Activated CD4-positive, CD25-positive, alpha-beta regulatory T cell (primary cell): ENCODE measurements around the gene NAA50.

Source experiments
- DNase-seq, 4 experiments: peaks; one replicate each; lab custom pipeline; 2025; lab: John Stamatoyannopoulos, UW

The NAA50 gene

DNA sequence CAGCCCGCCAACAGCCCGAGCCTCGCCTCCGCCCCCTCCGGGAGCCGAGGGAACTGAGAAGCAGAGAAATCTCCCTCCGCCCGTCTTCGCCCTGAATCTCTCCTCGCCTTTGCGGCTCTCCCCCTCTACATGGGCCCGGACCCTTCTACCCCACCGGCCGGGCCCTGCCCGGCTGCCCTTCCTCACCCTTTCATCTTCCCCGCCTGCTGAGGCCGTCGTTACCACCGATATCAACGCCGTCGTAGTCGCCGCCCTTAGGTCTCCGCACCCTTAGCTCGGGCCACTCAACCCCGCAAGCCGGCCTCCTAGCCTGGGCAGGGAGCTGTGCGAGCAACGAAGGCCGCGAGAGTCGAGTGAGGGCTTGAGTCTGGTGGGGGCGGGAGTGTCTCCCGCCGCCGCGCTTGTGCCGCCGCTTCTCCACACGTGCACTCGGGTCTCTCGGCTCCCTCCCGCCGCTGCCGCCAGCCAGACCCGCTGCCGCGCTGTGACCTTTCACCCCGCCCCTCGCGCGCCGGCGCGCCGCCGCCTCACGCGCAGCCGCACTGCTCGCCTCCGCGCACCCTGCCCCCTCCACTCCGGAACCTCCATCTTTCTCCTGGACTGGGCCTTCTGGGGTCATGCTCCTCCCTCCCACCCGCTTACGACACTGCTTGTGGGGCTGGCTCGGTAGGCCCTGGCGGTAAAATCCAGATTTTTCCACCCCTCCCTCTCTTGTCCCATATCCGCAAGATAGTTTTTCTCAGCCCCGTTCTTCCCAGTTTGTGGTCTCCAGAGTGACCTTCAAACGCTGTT is at the start of gene NAA50:
NAA50 (minus strand) TSS at position 494 of the 792 bp plus-strand sequence; CDS start at position 194, 300 bp downstream.
- peak; percentile 77 to 89 (median 87) for DNase-seq

DNA sequence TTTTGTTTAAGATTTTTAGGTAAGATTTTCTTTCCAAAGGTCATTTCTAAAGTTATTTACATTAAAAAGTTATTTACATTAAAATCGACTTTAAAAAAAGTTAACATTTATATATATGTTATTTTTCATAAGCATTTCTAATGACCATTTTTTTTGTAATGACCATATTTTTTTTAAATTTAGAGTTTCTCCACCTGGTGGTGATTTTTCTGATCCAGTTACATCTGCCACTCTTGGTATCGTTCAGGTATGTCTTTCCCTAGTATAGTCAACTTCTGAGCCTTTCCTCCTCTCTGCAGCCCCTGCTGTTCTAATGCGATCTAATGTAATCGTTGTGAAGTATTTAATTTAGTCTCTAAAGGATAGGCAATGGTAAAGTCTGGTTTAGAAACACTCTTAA is 49.6 kb upstream of the NAA50 start:
- no peak for DNase-seq

DNA sequence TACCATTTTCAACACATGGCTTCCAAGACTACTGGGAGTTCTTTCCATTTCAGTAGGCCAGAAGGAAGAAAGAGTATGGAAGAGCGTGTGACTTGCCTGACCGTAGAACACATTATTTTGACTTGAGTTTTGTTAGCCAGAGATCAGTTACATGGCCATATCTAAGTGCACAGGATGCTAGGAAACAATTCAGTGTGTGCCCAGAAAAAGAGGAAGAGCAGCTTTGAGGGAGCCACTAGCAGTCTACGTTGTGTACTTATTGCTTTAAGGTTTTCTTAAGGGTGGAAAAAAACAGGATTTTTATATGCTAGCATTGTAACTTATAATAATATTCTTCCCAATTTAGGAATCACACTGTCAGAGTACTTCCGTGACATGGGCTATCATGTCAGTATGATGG is 48.5 kb upstream of the NAA50 start:
- DNase-seq = no peak

DNA sequence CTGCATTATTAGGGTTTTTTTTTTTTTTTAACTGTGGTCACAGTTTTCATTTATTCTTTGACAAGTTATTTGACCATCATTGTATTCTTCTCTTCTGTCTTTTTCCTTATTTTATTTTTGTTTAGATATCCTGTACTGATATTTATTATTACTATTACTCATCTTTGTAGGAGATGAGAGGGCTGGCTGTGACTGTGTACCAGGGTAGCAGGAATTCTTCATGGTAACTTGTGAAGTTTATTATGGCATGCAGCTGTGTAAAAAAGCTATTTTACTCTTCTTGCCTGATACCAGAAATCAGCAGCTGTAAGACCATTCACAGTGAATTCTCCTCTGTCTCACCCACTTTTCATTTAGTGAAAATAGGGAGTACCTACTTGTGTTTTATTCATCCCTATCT is 45.3 kb upstream of the NAA50 start:
- no peak for DNase-seq

DNA sequence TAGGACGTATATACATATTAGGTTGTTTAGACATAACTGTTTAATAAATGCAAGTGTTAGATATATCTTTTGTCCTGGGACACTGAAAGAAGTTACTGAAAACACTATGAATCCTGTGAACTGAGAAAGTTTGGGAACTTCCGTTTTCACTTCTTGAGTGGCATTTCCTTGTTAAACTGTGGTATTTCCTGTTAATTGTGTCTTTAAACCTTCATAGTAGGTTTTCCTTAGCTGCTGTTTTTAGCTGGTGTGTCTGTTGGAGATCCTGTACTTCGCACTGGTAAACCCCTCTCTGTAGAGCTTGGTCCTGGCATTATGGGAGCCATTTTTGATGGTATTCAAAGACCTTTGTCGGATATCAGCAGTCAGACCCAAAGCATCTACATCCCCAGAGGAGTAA is 37.9 kb upstream of the NAA50 start:
- no peak for DNase-seq

DNA sequence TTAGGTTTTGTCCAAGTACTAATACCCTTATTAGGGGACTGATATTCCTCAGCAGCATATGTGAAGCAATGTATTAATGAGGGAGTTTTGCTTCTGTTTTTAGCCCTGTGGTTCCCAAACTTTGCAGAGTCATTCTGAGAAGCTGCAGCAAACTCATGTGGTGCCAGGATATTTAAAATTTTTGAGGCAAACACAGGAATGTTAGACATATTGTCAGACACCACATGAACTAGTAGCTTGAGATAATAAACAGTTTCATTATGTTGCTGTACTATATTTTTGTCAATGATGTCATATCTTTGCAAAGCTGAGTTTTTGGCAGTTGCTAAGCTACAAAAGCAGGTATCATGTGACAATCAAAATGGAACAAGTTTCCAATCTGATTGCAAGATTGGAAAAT is 37.4 kb upstream of the NAA50 start:
- no peak for DNase-seq

DNA sequence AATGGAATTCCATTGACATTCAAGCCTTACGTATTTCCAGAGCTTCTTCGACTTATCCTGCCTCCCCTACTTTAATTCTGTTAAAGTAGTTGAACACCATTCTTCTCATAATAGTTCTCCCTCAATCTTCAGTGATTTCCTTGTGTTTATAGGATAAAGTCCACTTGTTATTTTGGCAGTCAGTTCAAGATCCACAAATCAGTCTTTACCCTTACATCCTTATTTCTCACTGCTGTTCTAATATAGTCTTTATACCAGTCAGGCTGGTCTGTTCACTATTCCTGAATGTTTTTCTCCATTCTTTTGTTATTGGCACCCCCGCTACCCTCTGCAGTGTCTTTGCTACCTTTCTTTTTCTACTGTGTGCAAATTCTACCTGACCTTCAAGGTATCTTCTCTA is 30.5 kb upstream of the NAA50 start:
- DNase-seq = no peak

DNA sequence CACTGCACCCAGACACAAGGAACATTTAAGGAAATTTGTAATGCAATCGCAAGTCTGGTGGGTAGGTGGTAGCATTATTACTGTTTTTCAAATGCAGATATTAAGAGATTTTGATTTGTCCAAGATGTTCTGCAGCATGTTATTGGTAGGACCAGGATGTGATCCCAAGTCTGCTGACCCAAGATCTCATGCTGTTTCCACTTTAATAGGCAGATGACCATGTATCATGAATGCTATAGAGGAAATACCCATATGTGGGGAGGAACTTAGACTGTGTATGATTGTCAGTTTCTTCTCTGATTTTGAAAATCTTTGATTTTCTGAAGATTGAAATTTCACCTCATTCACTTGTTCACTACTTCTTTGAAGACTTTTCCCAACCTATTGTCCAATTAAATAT is 29.5 kb upstream of the NAA50 start:
- DNase-seq = no peak

DNA sequence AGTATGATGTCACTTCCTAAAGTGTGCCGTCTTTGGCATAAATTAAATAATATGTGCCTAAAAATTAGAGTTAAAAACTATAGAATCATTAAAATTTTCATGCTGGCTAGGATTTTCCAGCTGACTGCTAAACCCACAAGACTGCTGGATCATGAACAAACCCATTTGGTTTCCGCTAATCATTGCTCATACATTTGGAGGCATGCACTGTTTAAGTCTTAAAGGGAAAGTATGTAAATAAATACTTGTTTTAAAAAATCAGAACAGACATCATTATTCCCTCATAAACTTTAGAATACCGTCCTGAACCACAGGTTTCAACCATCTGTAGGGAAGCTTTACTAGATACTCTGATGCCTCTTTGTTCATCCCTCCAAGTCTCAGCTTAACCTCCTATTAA is 27.3 kb upstream of the NAA50 start:
- DNase-seq = no peak

DNA sequence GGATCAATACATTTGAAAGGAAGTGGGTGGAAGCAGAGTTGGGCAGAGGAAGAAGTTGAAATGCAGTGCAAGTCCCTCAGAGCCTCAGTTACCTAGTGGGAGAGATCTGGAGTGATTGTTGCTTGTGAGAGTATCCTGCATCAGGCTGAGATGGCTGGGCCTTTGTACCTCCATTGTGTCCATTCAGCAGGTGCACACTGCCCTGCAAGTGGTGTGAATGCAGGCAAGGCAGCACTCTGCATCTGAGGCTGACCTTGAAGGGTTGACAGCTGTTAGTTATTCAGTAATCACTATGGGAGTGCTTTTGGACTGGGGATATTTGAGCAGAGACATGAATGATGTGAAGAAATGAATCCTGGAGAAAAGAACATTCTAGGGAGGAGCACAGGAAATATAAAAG is 25.9 kb upstream of the NAA50 start:
- DNase-seq = no peak

DNA sequence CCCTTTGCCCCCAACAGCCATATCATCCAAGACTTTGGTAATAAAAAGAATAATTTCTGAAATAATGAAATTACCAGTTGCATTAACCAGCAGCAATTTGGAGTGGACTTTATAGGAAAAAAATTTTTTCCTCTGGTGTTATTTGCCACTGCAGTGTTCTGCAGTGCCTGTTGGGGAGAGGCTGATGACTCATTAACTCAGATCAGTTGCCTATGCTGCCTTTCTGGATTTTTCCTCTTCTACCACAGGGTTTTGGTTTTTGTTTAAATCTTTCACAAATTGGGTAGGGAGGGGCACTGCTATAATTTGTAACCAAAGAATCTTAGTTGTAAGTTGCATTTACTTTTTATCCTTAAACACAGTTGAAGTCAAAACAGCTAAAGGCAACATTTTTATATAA is 23.5 kb upstream of the NAA50 start:
- DNase-seq = no peak

DNA sequence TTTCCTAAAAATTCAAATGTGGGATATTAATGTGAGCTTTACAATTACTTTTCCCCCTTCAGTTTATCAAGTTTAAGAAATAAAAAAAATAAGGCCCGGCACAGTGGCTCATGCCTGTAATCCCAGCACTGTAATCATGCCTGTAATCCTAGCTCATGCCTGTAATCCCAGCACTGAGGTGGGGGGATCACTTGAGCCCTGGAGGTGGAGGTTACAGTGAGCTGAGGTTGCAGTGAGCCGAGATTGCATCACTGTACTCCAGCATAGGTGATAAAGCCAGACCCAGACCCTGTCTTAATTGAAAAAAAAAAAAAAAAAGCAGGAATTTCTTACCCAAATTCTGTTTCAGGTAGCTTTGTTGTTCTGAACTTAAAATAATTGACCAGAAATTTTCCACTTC is 18.6 kb upstream of the NAA50 start:
- DNase-seq = no peak

DNA sequence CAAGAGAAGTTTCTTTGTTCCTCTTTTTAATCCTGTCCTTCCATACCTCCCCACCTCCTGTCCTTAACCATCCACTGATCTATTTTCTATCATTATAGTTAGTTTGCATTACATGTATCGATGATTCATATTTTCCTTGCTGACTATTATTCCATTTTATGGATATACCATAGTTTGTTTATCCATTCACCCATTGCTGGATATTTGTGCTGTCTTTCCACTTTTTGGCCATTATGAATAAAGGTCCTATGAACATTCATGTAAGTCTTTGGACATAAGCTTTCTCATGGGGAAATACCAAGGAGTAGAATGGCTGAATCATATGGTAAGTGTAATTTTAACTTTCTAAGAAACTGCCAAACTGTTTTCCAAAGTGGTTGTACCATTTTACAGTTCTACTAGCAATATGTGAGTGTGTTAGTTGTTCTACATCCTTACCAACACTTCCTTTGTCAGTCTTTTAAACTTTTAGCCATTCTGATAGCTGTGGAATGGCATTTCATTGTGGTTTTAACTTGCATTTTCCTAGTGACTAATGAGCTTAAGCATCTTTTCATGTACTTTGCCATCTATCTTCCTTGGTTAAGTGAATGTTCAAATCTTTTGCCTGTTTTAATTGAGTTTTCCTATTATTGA is 12.5 kb upstream of the NAA50 start:
- DNase-seq = no peak

DNA sequence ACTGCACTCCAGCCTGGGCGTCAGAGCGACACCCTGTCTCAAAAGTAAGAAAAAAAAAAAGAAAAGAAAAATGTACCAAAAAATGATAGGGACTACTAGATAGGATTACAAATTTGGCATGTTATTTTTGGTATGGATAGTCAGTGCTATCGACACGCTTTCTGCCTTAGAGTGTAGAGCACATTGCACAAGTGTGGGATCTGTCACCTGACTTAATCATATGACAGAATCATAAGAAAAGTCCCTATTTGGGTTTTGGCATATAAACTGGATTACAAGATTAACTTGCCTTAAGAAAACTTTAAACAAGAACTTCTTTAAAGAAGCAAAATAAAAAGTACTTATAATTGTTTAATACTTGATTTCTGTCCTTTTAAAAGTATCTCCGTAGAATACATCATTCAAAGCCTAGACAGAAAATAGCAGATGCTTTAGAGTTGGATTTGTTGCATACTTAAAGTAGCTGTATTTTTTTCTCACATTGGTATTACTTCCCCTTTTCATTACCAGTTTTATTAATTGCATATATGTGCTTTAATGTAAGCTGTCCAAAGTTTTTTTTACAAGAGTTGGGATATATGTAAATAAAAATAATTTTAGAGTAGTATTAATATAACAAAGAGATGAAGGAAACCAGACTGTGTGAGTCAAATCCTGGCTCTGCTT is 8.6 kb upstream of the NAA50 start:
- DNase-seq = no peak

DNA sequence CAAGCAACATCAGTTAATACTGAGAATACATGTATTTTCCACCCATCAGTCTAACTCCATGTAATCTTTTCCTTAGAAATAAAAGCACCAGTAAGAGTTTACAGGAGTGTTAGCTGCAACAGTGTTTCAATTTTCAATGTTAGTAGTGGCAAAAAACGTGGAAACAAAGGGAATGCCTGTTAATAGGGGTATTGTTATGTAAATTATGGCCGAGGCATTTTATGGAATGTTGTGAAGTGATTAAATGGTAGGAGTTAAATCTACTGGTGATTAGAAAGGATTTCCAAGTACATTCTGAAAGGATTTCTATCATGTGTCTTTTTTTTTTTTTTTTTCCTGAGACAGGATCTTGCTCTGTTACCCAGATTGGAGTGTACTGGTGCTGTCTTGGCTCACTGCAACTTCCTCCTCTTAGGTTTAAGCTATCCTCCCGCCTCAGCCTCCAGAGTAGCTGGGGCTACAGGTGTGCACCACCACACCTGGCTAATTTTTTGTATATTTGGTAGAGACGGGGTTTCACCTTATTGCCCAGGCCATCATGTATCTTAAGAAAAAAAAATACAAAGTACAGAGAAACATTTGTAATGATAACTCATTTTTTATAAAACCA is 7.4 kb upstream of the NAA50 start:
- DNase-seq = no peak

DNA sequence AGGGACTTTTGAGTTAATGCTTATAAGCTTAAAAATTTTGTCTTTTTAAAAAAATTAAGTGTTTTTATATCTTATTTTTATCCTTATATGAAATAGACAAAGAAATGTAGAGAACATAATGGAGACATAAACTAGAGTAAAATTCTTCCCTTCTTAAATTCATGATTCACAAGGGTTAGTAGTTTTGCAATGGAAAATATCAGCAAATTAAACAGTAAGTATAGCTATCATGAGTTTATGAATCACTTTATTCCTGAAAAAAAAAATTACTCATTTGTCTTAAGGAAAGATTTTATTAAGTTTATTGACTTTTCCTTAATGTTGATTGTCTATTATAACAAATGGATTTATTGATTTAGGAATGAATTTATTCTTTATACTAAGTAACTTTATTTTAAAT is 5.1 kb upstream of the NAA50 start:
- no peak for DNase-seq

DNA sequence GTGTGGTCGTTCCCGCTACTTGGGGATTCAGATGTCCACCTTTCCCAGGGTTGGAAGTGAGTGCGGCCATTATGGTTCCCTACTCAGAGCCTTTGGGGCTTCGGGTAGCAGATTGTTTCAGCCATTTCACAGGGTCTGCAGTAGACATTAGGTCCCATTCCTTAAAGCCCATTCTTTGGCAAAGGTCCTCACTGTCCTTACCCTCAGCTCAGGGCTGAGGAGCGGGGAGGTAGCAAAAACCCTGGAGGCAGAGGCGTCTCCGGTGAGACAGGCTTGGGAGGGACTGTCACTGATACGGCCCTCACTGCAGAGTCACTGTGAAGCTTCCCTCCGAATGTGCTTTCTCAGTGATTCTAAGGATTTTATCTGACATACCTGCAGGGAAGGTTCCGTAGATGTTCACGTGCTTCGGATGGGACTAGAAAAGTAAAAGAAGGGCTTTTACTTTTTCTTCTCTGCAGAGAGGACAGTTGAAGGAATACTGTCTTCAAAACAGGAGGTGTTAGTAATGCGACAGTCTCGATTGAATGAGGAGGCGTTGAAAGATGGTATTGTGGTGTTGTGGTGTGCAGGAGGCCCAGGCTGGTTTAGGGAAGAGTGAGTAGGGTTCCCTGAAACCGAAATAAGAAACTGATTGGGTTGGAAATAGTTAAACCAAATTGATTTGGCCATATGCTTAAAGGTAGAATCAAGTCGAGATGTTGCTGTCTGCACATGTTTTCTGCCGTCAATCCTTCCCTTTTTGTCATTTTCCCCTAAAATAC is 1.4 kb upstream of the NAA50 start:
- DNase-seq = no peak

DNA sequence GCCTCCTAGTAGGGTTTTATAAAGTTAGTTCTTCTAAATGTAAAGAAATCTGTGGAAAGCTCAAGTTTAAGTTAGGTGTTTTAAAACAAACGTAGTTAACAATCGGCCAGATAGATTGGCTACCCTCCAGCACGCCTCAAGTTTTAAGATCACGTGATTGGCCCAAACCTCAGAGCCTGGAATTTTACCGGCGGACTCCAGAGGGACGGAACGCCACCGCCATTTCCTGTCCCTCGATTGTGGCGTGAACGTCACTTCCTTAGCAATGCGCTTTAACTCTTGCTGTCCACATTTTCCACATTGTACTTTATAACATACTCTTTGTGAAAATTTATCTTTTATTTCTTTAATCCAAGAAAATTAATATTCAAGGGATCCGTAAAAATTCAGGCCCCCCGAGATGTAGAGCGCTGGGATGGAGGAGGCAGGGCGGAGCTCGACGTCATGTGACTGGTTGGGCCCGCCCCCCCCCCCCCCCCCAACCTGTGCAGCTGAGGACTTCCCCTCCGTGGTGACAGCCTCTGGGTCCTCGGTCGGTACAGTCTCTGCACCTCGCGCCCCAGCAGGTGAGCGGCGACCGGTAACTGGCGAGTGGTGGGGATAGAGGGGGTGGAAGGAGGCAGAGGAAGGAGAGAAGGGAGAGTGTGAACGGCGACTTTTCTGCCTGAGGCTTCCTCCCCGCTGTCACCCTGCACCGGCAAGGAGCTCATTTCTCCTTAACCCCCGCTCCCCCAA is 666 bp upstream of the NAA50 start, which contains the start of gene ATP6V1A:
ATP6V1A (plus strand) TSS at position 488 of the 735 bp plus-strand sequence. CDS start 31,719 bp downstream, outside the sequence.
- DNase-seq = peak; percentile 66 to 78 (median 69)

DNA sequence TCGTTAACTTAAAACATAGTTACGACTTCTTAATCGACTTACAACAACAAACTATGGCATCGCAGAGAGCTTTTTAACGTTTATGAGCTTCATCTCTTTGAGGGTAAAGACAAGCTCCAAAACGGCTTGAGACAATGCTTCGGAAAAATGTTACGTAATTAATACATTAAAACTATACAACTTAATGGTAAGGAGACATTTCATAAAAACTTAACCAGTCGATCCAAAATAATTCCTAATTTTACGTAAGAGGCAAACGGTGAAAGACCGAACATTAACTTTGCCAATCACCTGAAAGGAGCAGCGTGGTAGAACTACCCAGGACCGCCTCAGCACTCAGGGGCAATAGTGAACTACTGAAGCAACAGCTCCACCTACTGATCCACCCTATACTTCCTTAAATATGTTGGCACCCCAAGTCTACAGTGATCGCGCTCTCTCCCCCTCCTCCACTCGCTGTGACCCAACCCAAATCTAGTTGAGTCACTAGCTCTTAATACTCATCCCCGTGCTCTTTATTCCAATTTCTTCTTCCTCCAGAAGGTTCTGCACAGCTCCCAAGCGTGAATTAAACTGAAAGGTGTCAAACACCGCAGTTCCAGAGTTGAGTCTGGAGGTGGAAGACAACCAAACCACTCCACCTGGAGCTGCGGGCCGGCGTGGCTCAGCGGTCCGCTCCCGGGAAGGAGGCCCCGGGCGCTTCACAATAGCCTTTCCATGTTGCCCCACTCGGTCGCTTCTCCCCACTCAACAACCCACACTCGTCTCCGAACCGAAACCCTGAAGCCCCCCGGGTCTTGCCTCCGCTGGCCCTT is 901 bp downstream of the NAA50 start:
- peak; percentile 34 to 60 (median 48) for DNase-seq

DNA sequence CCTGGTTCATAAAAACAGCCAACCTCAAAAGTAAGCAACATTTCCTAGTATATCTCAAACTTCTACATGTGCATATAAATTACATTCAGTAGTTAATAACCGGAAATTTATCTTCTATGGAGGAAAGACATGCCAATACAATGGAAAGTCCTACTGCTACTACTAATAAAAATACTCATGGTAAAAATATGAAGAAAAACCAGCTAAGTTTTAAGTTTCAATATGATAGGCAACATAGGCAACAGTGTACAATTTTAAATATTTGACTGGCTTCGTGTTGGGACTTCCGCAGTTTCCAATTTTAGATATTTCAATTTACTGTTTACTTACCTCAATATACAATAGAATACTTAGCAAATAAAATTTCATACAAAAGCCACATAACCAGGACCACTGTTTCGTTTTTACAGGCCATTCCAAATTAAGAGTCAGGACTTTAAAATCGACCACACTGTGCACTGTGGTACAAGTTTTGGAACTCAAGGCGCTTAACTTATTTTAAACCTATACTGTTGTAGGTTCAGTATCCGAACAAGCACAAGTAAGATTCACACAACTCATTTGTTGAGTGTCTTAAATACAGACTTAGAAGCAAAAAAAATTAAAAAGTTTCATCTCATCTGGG is 2.9 kb downstream of the NAA50 start:
- no peak for DNase-seq
